Fibroblast of skin of right quadriceps (primary cell): Measurements from ENCODE around the gene MAMLD1.

Experiments used
- DNase-seq: peaks from one replicate; pipeline ENCODE4 v3.0.0-alpha.2; 2013

MAMLD1 gene

DNA sequence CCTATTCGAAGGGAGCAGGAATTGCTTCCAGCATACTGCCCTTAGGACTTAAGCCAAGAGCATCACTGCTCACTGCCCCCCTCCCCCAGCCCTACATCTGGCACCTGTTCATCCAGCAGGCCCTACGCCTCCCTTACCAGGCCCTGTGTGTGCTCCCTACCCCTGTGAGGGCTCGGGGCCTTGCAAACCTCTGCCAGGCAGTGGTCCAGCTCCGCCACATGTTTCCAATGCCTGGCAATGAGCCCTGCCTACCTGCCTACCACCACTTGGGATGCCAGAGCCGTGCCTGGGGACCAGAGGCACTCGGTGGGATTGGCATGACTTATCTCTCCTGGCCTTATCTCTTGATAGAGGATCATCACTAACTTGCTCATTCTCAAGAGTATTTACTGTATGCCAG is 177.8 kb downstream of the MAMLD1 start:
- no peak for DNase-seq

DNA sequence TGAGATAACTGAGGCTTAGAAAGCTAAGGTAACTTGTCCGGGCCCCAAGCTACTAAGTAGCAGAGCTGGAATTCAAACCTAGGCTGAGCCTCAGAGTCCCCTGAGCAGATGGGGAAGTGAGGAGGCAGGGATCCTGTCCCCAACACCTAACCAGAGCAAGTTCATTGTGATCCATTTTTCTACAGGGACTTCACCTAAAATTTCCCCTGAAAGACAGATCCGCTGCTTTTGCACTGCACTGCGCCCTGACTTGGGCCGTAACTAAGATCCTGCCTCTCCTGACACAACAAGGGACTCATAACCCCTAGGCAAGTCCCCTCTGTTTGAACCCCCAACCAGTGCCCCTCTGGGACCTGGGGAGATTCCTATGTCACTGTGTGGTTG is 179.7 kb downstream of the MAMLD1 start:
- no peak for DNase-seq

DNA sequence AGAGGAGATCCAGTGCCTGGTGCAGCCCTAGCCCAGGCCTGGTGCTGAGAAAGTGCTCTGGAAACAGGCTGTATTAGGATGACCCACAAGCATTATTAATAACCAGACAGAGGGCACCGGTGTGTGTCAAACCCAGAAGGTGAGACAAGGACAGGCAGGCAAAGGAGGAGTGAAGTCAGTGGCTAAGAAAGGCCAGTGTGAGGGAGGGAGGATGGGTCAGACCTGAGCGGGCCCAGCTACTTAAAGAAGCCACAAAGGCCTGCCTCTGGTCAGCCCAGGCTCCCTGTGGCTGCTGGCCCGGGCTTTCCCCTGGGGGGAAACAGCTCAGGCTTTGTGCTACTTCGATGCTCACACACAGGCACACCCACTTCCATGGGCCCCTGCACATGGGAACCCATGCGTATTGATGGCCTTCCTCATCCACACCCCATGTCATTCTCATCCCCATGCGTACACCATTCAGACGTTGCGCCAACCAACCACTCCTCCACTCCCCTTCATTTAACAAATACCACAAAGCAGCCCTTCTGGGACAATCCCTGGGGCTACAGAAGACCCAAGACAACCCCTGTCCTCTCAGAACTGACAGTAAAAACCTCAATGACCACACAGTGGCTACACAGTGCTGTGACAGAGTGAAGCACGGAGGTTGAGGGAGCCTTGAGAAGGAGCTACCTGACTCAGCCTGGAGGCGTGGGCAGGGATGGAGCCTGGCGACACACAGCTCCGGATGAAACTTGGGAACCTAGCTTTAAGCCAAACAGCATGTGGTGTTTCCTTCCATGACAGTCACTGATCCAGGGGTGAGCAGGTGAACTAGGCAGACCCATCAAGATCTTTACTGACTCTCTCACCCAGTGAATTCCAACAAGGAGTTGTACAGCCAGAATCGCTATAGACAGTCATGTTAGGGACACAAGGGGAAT is 180.4 kb downstream of the MAMLD1 start:
- DNase-seq = no peak

DNA sequence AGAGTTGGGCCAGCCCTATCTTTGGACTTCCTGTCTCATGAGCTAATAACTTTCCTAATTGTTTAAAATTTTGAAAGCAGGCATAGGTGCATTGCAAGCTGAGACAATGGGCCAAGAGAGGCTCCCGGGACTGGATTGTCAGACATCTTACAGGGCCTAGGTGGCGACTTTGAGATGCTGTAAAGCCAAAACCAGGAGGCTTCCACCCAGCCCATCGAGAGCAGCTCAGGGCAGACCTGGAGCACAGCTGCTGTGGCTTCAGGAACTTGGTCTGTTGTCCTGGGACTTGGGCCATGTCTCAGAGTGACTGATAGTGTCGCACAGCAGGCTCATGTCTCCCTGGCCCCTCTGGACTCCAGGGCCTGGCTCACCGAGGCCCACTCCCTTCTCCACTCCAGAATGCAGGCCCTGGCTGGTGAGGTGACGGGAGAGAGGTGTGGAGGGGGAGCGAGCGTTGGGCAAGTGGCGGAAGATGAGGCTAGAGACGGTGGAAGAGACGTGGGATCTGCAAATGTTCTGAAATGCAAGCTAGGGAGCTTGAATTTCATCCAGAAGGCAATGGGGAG is 181.2 kb downstream of the MAMLD1 start:
- DNase-seq = no peak

DNA sequence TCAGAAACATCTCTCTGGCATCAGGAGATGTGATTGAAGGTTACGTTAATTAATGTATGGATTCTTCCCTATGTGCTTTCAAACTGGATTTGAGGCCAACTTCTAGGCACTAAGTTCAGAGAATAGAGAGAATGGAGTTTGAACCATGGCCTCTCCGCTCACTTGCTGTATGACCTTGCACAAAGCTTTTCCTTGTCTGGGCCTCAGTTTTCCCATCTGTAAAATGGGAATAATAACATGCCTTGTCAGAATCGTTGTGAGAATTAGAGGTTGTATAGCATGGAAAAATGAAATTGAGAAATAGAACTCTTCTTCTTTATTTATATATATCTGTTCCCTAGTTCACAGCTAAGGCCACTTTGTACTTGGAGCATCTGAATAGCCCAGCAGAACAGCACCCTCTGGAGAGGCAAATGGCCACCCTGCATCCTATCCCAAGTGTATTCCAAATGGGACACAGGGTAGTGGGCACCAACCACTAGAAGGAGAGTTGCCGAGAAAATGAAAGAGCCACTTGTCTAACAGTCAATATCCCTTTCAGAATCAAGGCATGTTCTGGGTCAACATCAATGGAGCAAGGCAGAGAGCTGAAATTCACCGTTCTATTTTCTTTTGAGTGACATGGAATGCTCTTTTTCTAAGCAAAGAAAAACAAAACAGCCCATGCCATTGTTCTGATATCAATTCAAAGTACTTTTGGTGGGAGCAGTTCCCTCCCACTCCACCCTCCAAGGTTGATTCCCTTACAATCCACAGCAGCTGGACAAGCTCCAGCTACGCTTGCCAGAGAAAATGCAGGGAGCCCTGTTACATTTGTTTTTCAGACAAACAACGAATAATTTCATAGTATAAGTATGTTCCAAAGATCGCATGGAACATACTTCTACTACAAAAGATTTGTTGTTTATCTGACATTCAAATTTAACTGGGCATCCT is 182.0 kb downstream of the MAMLD1 start:
- no peak for DNase-seq

DNA sequence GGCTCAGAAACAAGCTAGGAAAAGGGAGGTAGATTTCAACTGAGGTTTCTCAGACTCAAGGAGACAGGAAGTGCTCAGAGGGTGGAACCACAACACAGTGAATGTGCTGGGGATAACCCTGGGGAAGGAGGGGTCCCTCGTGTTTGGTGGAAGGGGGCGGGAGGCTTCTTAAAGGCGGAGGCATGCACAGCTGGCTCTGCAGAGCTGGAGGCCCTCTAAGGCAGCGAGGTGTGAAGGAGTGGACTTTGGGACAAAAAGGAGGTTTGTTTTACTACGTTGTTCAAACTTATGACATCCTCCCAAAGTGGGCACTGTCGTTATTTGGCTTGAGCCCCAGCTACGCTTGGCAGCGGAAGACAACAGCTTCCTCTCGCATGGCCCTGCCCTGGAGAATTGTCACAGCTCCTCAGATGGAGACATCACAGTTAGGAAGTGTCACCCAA is 183.6 kb downstream of the MAMLD1 start:
- DNase-seq = no peak

DNA sequence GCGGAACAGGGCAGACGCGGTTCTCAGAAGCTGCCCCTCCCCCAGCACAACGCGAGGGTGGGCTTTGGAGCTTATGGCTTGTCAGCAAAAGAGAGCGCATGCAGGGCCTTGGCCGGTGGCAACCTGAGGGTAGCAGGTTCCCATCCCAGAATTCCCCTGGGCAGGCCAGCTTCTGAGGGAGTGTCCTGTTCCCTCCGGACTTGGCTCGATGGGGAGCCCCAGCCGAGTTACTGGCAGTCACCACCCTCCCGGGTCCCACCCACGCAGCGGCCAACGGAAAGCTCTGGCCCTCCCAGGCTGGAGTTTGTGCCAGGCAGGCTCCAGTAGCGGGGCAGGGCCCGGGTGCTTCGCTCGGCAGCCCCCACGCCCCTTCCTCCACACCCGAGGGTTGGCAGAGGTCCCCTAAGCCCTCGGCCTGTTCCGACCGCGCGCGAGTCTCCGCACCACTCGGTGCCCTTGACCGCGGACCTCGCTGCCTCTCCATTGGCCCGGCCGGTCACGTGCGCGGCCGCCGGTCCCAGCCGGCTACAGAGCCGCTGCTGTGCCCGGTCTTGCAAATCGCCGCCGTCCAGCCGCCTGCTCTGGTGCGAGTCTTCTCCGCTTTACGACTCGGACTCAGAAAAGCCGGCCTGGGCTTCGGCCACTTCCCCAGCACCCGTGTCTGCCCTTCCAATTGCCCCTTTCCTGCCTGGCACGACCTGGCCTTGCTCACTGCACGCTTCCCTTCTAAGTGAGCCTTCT is 184.4 kb downstream of the MAMLD1 start:
- DNase-seq = no peak

DNA sequence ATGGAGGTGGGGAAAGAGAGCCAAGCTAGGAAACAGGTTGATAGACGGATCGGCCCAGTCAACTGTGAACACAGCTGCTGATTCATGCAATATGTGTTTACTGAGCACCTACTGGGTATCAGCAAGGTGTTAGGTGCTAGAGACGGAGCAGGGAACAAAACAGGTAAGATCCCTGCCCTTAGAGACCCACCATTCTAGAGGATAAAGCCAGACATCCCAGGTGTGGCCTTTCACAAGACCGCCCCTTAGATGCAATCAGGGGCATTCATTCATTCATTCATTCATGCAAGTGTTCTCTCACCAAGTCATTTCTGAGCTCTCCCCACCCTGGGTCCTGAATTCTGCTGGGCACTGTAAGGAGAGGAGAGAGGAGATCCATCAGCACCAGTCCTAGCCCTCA is 185.1 kb downstream of the MAMLD1 start:
- no peak for DNase-seq

DNA sequence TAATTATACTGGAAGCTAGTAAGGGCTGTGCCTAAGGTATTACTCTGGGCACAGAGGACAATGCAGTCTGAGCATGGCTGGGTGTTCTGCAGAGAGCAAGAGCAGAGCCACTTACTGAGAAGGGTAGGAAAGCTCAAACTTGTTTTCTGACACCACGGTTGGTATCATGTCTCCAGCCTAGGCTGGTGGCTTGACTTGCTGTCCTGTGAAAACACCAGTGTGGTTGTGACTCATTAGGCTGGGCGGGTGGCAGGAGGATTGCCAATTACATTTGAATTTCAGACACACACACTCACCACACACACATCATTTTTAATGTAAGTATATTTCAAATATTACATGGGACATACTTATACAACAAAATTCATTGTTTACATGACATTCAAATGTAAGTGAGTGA is 185.6 kb downstream of the MAMLD1 start:
- DNase-seq = peak; percentile 17

DNA sequence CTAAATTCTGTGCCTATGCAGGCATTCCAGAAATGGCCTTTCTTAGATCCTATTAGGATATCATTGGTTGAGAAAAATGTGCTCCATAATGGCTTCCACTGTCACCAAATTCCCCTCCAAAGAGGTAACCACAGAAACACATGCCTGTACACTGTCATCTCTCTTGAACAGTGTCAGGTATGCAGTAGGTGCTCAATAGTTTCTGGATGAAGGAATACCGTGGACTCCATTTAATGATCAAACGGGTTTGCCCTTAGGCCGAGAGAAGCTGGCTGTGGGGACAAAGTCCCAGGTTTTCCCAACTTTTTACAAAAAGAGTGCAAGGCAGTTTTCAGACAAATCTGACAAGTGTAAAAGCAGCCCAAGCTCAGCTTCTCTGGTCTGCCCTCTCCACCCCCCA is 188.8 kb downstream of the MAMLD1 start:
- DNase-seq = no peak

DNA sequence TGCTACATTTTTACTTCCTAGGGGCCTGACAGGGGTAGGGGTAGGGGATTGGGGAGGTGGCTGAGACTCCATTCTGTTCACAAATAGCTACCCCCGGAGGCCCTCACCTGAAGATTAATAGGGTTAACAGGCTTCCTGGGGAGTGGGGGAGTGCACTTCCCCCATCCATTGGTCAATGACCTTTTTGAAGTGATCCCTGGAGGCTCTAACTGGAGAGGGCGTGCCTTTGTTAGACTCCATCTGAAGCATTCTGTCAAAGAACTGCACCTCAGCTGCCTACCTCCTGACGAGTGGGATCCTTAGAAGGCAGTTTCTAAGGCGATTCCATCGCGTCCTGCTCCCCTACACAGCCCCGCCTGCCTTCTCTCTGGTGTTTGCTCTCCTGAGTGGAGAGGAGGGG is 195.3 kb downstream of the MAMLD1 start:
- DNase-seq = no peak
